GM23248 (cell line): Measurements from ENCODE around the gene FAM120A.

Experiments used
- EZH2 ChIP-seq: fragments of 200-600 bp; sonication (generic); IDR thresholded peaks from 2 replicates; pipeline ENCODE4 v1.6.1; 2018; ENCODE audit warnings: antibody characterized with exemption, mild to moderate bottlenecking; ENCODE audit not compliant: insufficient read depth, poor library complexity, severe bottlenecking
- EZH2phosphoT487 ChIP-seq: fragments of 200-600 bp; sonication (generic); IDR thresholded peaks from 2 replicates; pipeline ENCODE4 v1.6.1; 2018; ENCODE audit warnings: antibody characterized with exemption, moderate library complexity, mild to moderate bottlenecking, low read depth; ENCODE audit not compliant: insufficient read depth

- TF ChIP-seq EZH2 (no peak), EZH2phosphoT487 (no peak)
These were observed 58.6 kb downstream of the FAM120A start for GRCh38 chr9:93510041-93510440.
